Stimulated activated naive CD8-positive, alpha-beta T cell treated with anti-CD3 and anti-CD28 coated beads, Interleukin-15, Interleukin-2, amounts not matched to agents 100 ng/mL and 50 ng/mL, for 24 hours (primary cell): ENCODE measurements around the gene ADAR.
A peak's percentile ranks its signal among the peaks of the same experiment; 100 is the strongest.

Experiments
- H3K27ac Mint-ChIP-seq: one replicate; pipeline ENCODE4 v1.8.0; 2021; ENCODE audit warnings: mild to moderate bottlenecking, mixed read lengths
- H3K27me3 Mint-ChIP-seq: one replicate; pipeline ENCODE4 v1.8.0; 2021; ENCODE audit warnings: mixed read lengths
- H3K36me3 Mint-ChIP-seq: one replicate; pipeline ENCODE4 v1.8.0; 2021; ENCODE audit warnings: low read depth, mixed read lengths
- H3K4me1 Mint-ChIP-seq: one replicate; pipeline ENCODE4 v1.8.0; 2021; ENCODE audit warnings: low read depth, mixed read lengths
- H3K4me3 Mint-ChIP-seq: one replicate; pipeline ENCODE4 v1.8.0; 2021; ENCODE audit warnings: mild to moderate bottlenecking, mixed read lengths
- H3K9me3 Mint-ChIP-seq: one replicate; pipeline ENCODE4 v1.8.0; 2021; ENCODE audit warnings: mixed read lengths

Gene ADAR

DNA sequence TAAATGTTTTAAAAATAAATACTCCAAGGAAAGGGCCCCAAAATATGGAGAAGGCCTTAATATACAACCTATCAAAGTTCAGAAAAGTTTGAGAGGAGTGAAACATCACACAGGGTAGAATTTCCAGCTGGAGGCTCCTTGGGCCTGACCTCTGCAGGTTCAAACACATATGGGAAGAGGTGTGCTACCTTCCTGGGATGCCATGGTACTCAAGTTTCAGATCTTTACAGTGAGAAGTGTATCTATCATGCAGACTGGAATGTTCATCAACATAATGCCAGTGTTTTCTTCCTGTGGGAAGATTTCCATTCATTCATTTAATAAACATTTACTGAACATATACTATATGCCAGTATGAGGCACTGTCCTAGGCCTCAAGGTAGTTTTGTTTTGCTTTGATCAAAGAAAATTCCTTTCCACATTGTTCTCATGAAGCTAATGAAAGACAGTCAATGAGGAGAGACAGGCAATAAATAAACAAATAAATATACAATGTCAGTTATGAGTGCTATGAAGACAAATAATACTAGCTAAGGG lies 14.6 kb upstream of the ADAR start:
- peaks cover 47% of the 10 kb centered on the region for H3K36me3 Mint-ChIP-seq
- H3K4me3 Mint-ChIP-seq: no peak overlapping the region
- no peaks in the 10 kb centered on the region for H3K9me3 Mint-ChIP-seq

DNA sequence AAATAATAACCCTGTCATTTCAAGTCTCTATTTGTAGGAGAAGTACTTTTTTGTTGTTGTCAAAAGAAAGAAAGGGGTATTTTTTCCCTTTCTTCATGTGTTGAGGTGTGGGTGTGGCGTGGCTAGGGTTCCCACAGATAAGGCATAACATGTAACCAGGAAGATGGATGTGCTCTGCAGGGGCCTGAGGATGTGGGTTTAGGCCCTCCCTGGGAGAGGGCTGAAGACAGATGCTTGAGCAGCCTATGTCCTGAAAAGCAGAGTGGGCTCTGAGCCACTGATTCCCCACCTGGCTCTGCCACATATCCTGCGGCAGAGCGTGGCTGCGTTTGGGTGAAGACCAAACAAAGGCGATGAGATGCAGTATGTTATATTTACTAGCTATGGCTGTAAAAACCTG lies 13.9 kb upstream of the ADAR start:
- no peak overlapping the region for H3K27ac Mint-ChIP-seq
- H3K9me3 Mint-ChIP-seq: no peaks in the 10 kb centered on the region

More for the DNA sequence above, 14.6 kb upstream of the ADAR start:
- Mint-ChIP-seq H3K27me3 (no peaks in the 10 kb centered on the region), H3K27ac (no peak overlapping the region), H3K4me1 (peaks cover 67% of the 10 kb centered on the region)

DNA sequence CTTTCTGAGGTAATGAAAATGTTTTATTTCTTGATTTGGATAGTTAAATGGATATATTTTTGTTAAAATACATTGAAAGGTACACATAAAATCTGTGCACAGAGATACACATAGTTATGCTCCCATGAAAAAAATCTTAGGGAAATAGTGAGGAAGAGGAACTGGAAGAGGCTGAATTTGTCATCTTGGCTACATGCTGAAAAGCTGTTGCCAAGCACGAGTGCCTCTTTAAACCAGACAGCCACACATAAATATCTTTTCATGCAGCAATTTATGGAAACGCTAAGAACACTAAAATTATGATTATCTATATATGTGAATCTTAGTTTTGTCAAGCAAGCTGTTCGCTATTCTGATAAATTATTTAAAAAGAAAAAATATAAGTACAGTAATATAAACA lies 12.8 kb upstream of the ADAR start:
- Mint-ChIP-seq H3K4me1 (peaks cover 71% of the 10 kb centered on the region), H3K36me3 (peaks cover 58% of the 10 kb centered on the region), H3K4me3 (no peak overlapping the region), H3K27me3 (no peaks in the 10 kb centered on the region), H3K27ac (no peak overlapping the region), H3K9me3 (no peaks in the 10 kb centered on the region)

More for the DNA sequence above, 13.9 kb upstream of the ADAR start:
- peaks cover 68% of the 10 kb centered on the region for H3K4me1 Mint-ChIP-seq
- peaks cover 52% of the 10 kb centered on the region for H3K36me3 Mint-ChIP-seq
- no peaks in the 10 kb centered on the region for H3K27me3 Mint-ChIP-seq
- no peak overlapping the region for H3K4me3 Mint-ChIP-seq

DNA sequence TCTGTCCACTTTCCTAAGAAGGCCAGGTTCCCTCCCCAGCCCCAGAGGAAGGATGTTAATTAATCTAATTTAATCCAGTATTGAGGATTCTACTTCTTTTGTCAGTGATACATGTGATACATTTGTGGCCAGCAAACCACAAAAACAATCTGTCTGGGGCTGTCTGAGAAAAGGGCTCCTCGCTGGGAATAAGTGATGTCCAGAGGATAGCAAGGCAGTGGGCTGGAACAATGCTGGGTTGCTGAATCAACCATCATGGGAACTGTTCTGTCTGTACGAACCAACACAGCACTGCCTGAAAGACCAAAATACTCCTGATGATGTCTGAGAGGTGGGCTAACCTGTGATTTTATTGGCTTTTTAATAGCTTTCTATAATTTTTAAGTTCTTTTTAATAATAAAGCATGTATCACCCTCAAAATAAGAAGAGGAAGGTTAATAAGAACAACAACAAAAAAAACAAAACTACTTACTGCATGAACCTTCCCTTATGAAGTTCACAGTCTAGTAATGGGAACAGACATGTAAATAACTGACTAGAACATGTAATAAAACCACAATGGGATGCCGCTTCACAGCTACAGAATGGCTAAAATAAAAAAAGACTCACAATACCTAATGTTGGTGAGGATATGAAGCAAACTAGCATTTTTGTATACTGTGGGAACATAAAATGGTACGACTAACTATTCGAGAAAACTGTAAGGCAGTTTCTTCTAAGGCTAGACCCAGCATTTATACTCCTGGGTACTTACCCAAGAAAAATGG lies 11.4 kb upstream of the ADAR start:
- no peak overlapping the region for H3K27ac Mint-ChIP-seq

DNA sequence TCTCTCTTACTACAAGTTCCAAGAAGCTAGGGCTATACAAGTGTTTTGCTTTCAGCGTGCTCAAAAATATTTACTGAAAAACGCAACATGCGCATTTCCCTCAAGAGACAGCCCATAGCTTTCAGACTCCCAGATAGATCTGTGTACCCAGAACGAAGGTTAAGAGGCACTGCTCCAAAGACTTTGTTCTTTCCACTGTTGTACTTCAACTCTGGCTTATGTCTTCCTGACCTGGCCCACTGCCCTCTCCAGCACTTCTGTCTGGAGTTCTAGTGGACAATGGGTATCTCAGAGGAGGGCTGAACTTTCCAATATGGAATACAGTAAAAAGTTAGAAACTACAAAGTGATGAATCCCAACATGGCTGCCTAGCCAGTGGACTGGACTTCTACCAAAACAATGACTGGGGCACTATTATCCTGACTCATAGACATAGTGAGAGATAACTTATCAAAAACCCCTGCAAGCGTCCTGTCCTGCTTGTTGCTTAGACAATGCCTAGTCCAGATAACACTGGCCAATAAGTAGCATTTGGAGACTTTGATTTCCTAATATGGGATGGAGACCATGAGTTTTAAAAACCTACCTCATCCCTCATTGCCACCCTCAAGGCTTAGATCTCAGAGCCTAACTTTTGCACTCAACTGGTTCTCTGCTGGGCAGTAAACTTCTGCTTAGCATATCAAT lies 8.8 kb upstream of the ADAR start:
- Mint-ChIP-seq H3K27ac (no peak overlapping the region), H3K9me3 (no peaks in the 10 kb centered on the region), H3K4me3 (no peak overlapping the region), H3K4me1 (peaks cover 63% of the 10 kb centered on the region), H3K27me3 (no peaks in the 10 kb centered on the region), H3K36me3 (peaks cover 28% of the 10 kb centered on the region)

More for the DNA sequence above, 11.4 kb upstream of the ADAR start:
- no peaks in the 10 kb centered on the region for H3K27me3 Mint-ChIP-seq
- peaks cover 73% of the 10 kb centered on the region for H3K4me1 Mint-ChIP-seq
- peaks cover 48% of the 10 kb centered on the region for H3K36me3 Mint-ChIP-seq
- H3K9me3 Mint-ChIP-seq: no peaks in the 10 kb centered on the region
- H3K4me3 Mint-ChIP-seq: no peak overlapping the region

DNA sequence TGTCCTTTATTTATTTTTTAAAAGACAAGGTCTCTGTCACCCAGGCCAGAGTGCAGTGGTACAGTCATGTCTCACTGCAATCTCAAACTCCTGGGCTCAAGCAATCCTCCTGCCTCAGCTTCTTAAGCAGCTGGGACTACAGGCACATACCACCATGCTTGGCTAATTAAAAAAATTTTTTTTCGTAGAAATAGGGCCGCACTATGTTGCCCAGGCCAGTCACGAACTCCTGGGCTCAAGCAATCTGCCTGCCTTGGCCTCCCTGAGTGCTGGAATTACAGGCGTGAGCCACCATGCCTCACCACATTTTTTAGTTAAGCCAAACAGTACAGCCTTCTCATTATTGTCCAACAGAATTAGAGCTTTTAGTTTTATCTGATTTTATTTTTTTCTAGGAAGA lies 7.4 kb upstream of the ADAR start:
- Mint-ChIP-seq H3K4me3 (no peak overlapping the region), H3K4me1 (peaks cover 69% of the 10 kb centered on the region), H3K9me3 (no peaks in the 10 kb centered on the region), H3K27me3 (no peaks in the 10 kb centered on the region), H3K36me3 (peaks cover 21% of the 10 kb centered on the region), H3K27ac (no peak overlapping the region)

DNA sequence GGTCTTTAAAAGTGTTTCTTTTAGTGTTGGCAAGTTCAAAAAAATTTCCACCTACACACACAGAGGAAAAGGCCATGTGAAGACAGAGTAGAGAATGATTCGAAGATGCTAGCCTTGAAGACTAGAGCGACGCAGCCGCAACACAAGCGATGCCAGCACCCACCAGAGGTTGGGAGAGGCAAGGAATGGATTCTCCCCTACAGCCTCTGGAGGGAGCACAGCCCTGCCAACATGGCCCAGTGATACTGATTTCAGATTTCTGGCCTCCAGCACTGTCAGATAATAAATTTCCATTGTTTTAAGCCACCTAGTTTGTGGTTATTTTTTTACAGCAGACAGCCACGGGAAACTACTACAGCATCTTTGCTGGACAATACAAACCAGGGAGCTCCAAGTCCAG lies 6.9 kb upstream of the ADAR start:
- Mint-ChIP-seq H3K4me3 (no peak overlapping the region), H3K27me3 (no peaks in the 10 kb centered on the region), H3K27ac (peak overlapping the region; percentile 39), H3K9me3 (no peaks in the 10 kb centered on the region), H3K36me3 (peaks cover 20% of the 10 kb centered on the region), H3K4me1 (peaks cover 72% of the 10 kb centered on the region)

DNA sequence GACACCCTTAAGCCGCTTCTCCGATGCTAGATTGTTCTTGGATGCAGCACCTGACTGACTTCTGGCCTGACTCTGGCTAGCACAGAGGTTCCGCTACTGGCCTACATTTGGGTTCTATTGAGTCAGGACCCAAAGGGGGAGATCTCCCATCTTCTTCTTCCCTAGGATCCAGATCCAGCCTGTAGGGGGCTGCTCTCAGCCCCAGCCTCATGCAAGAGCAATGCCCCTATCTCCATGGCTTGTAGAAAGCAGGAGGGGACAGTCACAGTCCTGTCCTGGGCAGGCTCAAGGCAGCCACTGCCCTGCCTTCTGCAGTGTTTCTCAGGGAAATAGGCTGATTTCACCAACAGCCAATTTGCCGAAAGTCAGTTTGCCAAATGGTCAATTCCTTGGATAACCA lies 6.3 kb upstream of the ADAR start:
- H3K27me3 Mint-ChIP-seq: no peaks in the 10 kb centered on the region
- H3K36me3 Mint-ChIP-seq: peaks cover 19% of the 10 kb centered on the region
- peaks cover 72% of the 10 kb centered on the region for H3K4me1 Mint-ChIP-seq
- H3K4me3 Mint-ChIP-seq: no peak overlapping the region
- H3K27ac Mint-ChIP-seq: no peak overlapping the region
- H3K9me3 Mint-ChIP-seq: no peaks in the 10 kb centered on the region

DNA sequence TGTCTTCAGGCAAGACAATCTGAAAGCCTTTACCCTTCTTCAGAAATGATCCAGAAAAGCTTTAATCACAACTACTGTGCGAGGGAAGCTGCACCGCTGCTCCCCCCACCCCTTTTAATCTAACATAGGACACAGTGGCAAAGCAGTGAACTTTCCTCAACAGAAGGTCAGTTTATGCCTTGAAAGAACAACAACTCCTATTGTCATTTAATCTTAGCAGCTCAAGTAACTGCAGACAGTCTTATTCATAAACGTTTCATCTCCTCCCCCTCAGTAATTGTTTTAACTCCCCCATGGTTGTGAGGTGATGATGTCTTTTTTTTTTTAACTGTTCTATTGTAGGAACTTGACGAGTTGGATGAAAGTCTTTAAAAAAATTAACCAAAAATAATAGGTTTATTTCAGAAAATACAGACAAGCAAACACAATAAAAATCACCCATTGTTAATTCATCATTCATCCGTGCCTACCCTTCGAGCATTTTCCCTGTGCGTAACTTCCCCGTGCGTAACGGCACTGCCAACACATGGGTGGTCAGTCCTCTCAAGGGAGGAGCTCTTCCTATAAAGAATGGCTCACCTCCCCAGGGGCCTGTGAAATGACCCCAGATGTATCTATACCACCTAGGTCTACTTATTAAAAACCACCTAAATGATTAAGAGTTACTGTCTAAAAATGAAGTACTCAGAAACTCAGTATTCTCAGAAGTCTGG lies 3.3 kb upstream of the ADAR start:
- Mint-ChIP-seq H3K9me3 (no peaks in the 10 kb centered on the region), H3K27ac (peak overlapping the region; percentile 62), H3K36me3 (peaks cover 12% of the 10 kb centered on the region), H3K4me1 (peaks cover 73% of the 10 kb centered on the region), H3K4me3 (peak overlapping the region; percentile 0), H3K27me3 (no peaks in the 10 kb centered on the region)

DNA sequence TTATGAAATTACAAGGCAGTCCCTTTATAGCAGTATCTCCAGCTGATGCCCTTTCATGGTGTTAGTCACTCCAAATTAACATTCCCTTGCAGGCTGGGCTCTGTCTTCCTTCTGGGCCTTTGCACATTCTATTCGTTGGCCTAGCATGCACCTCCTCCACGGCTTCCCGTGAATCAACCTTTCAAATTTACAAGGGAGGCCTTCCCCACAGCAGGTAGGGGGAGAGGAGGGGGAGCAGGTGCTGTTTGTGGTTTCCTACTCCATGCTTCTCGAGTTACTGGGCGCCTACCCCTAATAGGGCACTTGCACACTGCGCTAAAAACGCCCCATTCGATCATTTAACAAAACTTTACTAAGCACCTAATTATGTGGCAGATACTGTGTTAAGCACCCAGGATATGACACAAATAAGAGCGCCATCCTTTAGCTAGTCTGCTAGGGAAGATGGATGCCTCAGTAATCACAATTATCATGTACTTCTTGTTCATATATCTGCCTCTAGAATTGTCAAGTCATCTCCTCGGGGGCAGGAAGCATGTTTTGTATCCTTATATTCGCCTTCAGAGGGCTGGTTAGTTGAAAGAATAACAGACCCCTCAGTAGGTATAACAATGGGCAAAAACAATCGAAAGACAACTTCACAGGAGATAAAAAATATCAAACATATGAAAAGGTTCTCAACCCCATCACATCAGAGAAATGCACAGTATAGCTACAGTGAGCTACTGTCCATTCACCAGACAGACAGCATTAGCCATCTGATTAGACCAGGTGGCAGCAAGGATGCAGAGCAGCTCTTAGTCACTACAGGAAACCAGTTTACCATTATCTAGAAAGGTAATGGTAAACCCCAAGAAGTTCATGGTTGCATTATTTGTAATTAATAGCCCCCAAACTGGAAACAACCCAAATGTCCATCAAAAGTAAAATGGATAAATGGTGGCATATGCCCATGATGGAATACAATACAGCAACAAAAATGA lies 1.7 kb upstream of the ADAR start:
- Mint-ChIP-seq H3K9me3 (no peaks in the 10 kb centered on the region), H3K36me3 (peaks cover 16% of the 10 kb centered on the region)

DNA sequence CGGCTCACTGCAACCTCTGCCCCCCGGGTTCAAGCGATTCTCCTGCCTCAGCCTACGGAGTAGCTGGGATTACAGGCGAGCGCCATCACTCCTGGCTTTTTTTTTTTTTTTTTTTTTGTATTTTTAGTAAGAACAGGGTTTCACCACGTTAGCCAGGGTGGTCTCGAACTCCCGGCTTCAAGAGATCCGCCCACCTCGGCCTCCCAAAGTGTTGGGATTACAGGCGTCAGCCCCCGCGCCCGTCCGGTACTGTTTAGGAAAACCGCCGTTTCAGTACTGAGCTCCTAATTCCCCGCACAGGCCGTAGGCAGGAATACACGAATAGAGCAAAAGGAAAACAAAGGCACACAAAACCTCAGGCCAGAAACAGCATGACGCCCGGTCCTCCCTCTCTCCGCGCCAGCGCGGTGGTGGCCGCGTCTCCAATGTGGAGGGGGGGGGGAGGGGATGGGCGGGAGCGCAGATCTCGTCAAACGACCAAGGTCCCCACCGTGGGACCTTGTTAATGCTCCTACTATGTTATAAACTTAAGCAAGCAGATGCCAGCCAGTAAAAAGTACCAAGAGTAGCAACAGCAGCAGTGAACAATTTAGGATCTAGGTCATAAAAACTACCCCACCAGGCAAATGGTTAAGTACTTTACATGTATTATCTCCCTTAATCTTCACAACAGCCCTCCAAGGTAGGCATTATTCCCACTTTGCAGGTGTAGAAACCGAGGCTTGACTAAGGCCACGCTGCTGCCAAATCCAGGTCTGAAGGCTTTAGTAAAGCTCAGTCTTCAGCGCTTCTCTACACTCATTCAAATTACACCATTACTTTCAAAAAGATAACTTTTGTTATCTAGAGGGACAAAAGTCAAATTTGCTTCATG lies 648 bp upstream of the ADAR start:
- Mint-ChIP-seq H3K27me3 (no peaks in the 10 kb centered on the region), H3K27ac (peak overlapping the region; percentile 100), H3K4me3 (peak overlapping the region; percentile 99), H3K9me3 (no peaks in the 10 kb centered on the region), H3K4me1 (peaks cover 79% of the 10 kb centered on the region), H3K36me3 (peaks cover 24% of the 10 kb centered on the region)

More for the DNA sequence above, 1.7 kb upstream of the ADAR start:
- Mint-ChIP-seq H3K27ac (peak overlapping the region; percentile 100), H3K4me1 (peaks cover 74% of the 10 kb centered on the region), H3K4me3 (peak overlapping the region; percentile 99), H3K27me3 (no peaks in the 10 kb centered on the region)

DNA sequence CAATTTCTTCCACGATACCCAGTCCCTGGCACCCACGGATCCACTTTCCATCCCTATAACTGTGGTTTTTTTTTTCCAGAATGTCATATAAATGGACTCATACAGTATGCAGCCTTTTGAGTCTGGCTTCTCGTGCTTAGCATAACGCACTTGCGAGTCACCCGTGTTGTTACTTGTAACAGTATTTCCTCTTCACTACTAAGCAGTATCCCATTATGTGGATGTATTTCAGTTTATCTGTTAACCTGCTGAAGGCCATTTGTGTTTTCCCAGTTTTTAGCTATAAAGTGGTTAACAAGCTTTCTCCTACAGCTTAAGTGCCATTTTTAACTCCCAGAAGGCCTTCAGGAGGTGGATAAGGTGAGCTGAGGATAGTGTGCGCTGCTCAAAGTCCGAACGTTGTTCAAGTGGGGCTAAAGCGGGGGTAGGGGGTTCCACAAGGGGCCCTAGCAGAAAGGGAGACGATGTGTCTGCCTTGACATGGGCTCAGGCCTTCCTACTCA lies 829 bp downstream of the ADAR start:
- H3K27ac Mint-ChIP-seq: peak overlapping the region; percentile 100
- H3K36me3 Mint-ChIP-seq: peaks cover 30% of the 10 kb centered on the region
- H3K4me1 Mint-ChIP-seq: peaks cover 87% of the 10 kb centered on the region
- H3K4me3 Mint-ChIP-seq: peak overlapping the region; percentile 99
- H3K9me3 Mint-ChIP-seq: no peaks in the 10 kb centered on the region
- no peaks in the 10 kb centered on the region for H3K27me3 Mint-ChIP-seq

DNA sequence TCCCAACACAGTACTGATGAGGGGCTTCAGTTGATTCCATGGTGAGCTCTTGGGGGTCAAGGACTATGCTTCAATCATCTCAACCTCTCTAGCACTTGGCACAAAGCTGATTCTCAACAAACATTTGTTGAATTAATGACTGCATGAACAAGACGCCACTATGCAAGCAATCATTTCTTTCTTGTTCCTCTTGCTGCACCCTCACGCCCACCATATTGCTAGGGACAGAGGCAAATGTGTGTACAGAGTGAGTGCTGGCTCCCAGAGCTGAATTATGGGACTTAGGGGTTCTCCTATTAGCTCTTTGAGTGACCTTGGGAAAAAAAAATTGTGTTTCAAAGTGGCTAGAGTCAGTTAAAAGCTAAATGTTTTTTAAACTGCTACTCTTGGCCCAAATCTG lies 2.5 kb downstream of the ADAR start:
- H3K9me3 Mint-ChIP-seq: no peaks in the 10 kb centered on the region
- peaks cover 47% of the 10 kb centered on the region for H3K36me3 Mint-ChIP-seq
- peak overlapping the region; percentile 83 for H3K27ac Mint-ChIP-seq
- H3K4me3 Mint-ChIP-seq: peak overlapping the region; percentile 19
- H3K27me3 Mint-ChIP-seq: no peaks in the 10 kb centered on the region
- H3K4me1 Mint-ChIP-seq: peaks cover 87% of the 10 kb centered on the region
